ENCODE data around the gene NAGS.
"Not testable (repeated sequence)": the region's sequence is repeated elsewhere in the genome, so short reads cannot be mapped to it uniquely, and the experiment has no call there.

NAGS gene

GRCh38 chr17:44029736-44030135, 25.3 kb downstream of the NAGS start:
- no peak for TF ChIP-seq CTCF (IDR thresholded peaks at IDR 0.05; ENCODE audit: low read length)
- no peaks in the 10 kb centered on the region for H3K36me3 ChIP-seq (replicated peaks; ENCODE audit: insufficient read depth, low read length)

GRCh38 chr17:44030482-44030881, 26.1 kb downstream of the NAGS start:
- TF ChIP-seq EZH2phosphoT487 (IDR thresholded peaks at IDR 0.05; ENCODE audit: low read length): no peak
- TF ChIP-seq EZH2 (optimal IDR thresholded peaks at IDR 0.05; ENCODE audit: low read depth, low read length): no peak
- no peak for TF ChIP-seq CTCF (IDR thresholded peaks at IDR 0.05; ENCODE audit: low read length)
- no peaks in the 10 kb centered on the region for H3K27me3 ChIP-seq (replicated peaks; ENCODE audit: insufficient read depth, low read length)
- H3K27ac ChIP-seq (ENCODE audit: low read length): no peak overlapping the region
- no peak for DNase-seq
- no peaks in the 10 kb centered on the region for H3F3A ChIP-seq (ENCODE audit: insufficient read depth, low read length)
- no peak overlapping the region for H2AFZ ChIP-seq (ENCODE audit: low read length)
- H3K4me2 ChIP-seq (ENCODE audit: low read depth, low read length): no peak overlapping the region
- H3K9me2 ChIP-seq (replicated peaks; ENCODE audit: insufficient read depth, low read length): no peaks in the 10 kb centered on the region
- no peak overlapping the region for H3K9ac ChIP-seq (ENCODE audit: low read length)
- H3K4me3 ChIP-seq (ENCODE audit: low read length): no peak overlapping the region
- no peaks in the 10 kb centered on the region for H3K9me3 ChIP-seq (replicated peaks; ENCODE audit: insufficient read depth, low read length)
- no peaks in the 10 kb centered on the region for H3K36me3 ChIP-seq (replicated peaks; ENCODE audit: insufficient read depth, low read length)
- H3K79me2 ChIP-seq (ENCODE audit: low read length): no peaks in the 10 kb centered on the region
- no peaks in the 10 kb centered on the region for H4K20me1 ChIP-seq (ENCODE audit: insufficient read depth, low read length)
- H3K4me1 ChIP-seq (ENCODE audit: low read length): no peaks in the 10 kb centered on the region

More at GRCh38 chr17:44029736-44030135, 25.3 kb downstream of the NAGS start:
- no peaks in the 10 kb centered on the region for H4K20me1 ChIP-seq (ENCODE audit: insufficient read depth, low read length)
- H3F3A ChIP-seq (ENCODE audit: insufficient read depth, low read length): no peaks in the 10 kb centered on the region
- H3K79me2 ChIP-seq (ENCODE audit: low read length): no peaks in the 10 kb centered on the region
- DNase-seq: no peak
- H2AFZ ChIP-seq (ENCODE audit: low read length): no peak overlapping the region
- no peaks in the 10 kb centered on the region for H3K27me3 ChIP-seq (replicated peaks; ENCODE audit: insufficient read depth, low read length)
- no peak overlapping the region for H3K4me2 ChIP-seq (ENCODE audit: low read depth, low read length)
- H3K9me2 ChIP-seq (replicated peaks; ENCODE audit: insufficient read depth, low read length): no peaks in the 10 kb centered on the region
- H3K27ac ChIP-seq (ENCODE audit: low read length): no peak overlapping the region
- no peak overlapping the region for H3K9ac ChIP-seq (ENCODE audit: low read length)
- no peak overlapping the region for H3K4me3 ChIP-seq (ENCODE audit: low read length)
- no peaks in the 10 kb centered on the region for H3K4me1 ChIP-seq (ENCODE audit: low read length)
- no peaks in the 10 kb centered on the region for H3K9me3 ChIP-seq (replicated peaks; ENCODE audit: insufficient read depth, low read length)

GRCh38 chr17:44033861-44034408, 29.5 kb downstream of the NAGS start:
- Histone ChIP-seq H3K79me2 (ENCODE audit: low read length) (peaks cover 12% of the 10 kb centered on the region), H3F3A (ENCODE audit: insufficient read depth, low read length) (no peaks in the 10 kb centered on the region), H3K9me2 (replicated peaks; ENCODE audit: insufficient read depth, low read length) (no peaks in the 10 kb centered on the region), H3K4me2 (ENCODE audit: low read depth, low read length) (no peak overlapping the region), H3K36me3 (replicated peaks; ENCODE audit: insufficient read depth, low read length) (no peaks in the 10 kb centered on the region), H4K20me1 (ENCODE audit: insufficient read depth, low read length) (no peaks in the 10 kb centered on the region), H3K4me3 (ENCODE audit: low read length) (no peak overlapping the region), H3K9ac (ENCODE audit: low read length) (no peak overlapping the region), H3K9me3 (replicated peaks; ENCODE audit: insufficient read depth, low read length) (no peaks in the 10 kb centered on the region), H3K27me3 (replicated peaks; ENCODE audit: insufficient read depth, low read length) (no peaks in the 10 kb centered on the region), H3K4me1 (ENCODE audit: low read length) (no peaks in the 10 kb centered on the region), H2AFZ (ENCODE audit: low read length) (no peak overlapping the region), H3K27ac (ENCODE audit: low read length) (no peak overlapping the region)
- no peak for DNase-seq
- TF ChIP-seq CTCF (IDR thresholded peaks at IDR 0.05; ENCODE audit: low read length) (no peak), EZH2phosphoT487 (IDR thresholded peaks at IDR 0.05; ENCODE audit: low read length) (no peak), EZH2 (optimal IDR thresholded peaks at IDR 0.05; ENCODE audit: low read depth, low read length) (no peak)

GRCh38 chr17:44034688-44035087, 30.3 kb downstream of the NAGS start:
- not testable (repeated sequence) for H3K36me3 ChIP-seq (replicated peaks; ENCODE audit: insufficient read depth, low read length); H3K4me2 ChIP-seq (ENCODE audit: low read depth, low read length); H3K9me2 ChIP-seq (replicated peaks; ENCODE audit: insufficient read depth, low read length); H3K9ac ChIP-seq (ENCODE audit: low read length); H3K4me1 ChIP-seq (ENCODE audit: low read length); H3F3A ChIP-seq (ENCODE audit: insufficient read depth, low read length); H2AFZ ChIP-seq (ENCODE audit: low read length); H3K4me3 ChIP-seq (ENCODE audit: low read length); H3K27me3 ChIP-seq (replicated peaks; ENCODE audit: insufficient read depth, low read length); H3K9me3 ChIP-seq (replicated peaks; ENCODE audit: insufficient read depth, low read length); DNase-seq; H3K27ac ChIP-seq (ENCODE audit: low read length); H4K20me1 ChIP-seq (ENCODE audit: insufficient read depth, low read length)
- H3K79me2 ChIP-seq (ENCODE audit: low read length): peaks cover 14% of the 10 kb centered on the region

Measured in MM.1S (cell line).